IMR-90 (cell line): ENCODE results near the gene MLLT1. TPM values are rescaled to one million over a fixed set of nuclear protein-coding genes. Genes with fewer than 3 reads are reported as not detected.
A peak's percentile ranks its signal among the peaks of the same experiment; 100 is the strongest.

ENCODE experiments used
- ATAC-seq: fragments of 200-7000 bp; cut with Tn5 transposase; 2 replicates; pipeline ENCODE4 v1.9.1; 2020; ENCODE audit warnings: low read depth, mild to moderate bottlenecking, moderate library complexity
- BruUV-seq: library from RNA; stranded (reverse); fragments of 400-500 nt; replicated peaks from 2 replicates; lab custom pipeline; 2021; lab: Mats Ljungman, UMichigan
- CTCF ChIA-PET: fragments of 300-600 bp; formaldehyde crosslinking; extraction: SDS; loops from one replicate; lab custom pipeline; 2021; ENCODE audit warnings: antibody characterized with exemption; lab: Yijun Ruan, JAX
- POLR2A ChIA-PET: fragments of 300-600 bp; sonication (Branson Sonifier 250); formaldehyde crosslinking; loops from one replicate; lab custom pipeline; 2022; ENCODE audit warnings: antibody characterized with exemption; ENCODE audit not compliant: unreplicated experiment; lab: Charles Lee
- DNase-seq: peaks from one replicate; pipeline ENCODE4 v3.0.0; 2013
- H2AFZ ChIP-seq: replicated peaks from 2 replicates; pipeline ENCODE3; 2013; ENCODE audit warnings: low read length, mild to moderate bottlenecking; ENCODE audit not compliant: poor library complexity
- H2AK5ac ChIP-seq: 2 replicates; pipeline ENCODE4 v1.6.1; 2013; ENCODE audit warnings: low read depth, low read length, inconsistent platforms
- H2AK9ac ChIP-seq: replicated peaks from 2 replicates; pipeline ENCODE3; 2013; ENCODE audit warnings: mild to moderate bottlenecking, low read depth, low read length, moderate library complexity; ENCODE audit not compliant: poor library complexity
- H2BK120ac ChIP-seq: 2 replicates; pipeline ENCODE4 v1.6.1; 2013; ENCODE audit warnings: low read depth, low read length, inconsistent platforms
- H2BK15ac ChIP-seq: 3 replicates; pipeline ENCODE4 v1.6.1; 2013; ENCODE audit warnings: low read depth, low read length, inconsistent platforms
- H2BK20ac ChIP-seq: 2 replicates; pipeline ENCODE4 v1.6.1; 2013; ENCODE audit warnings: low read depth, mild to moderate bottlenecking, inconsistent platforms, low read length, moderate library complexity
- H2BK5ac ChIP-seq: 2 replicates; pipeline ENCODE4 v1.6.1; 2013; ENCODE audit warnings: mild to moderate bottlenecking, low read depth, low read length, inconsistent platforms; ENCODE audit not compliant: poor library complexity, severe bottlenecking
- H3K14ac ChIP-seq: replicated peaks from 2 replicates; pipeline ENCODE4 v1.6.1; 2013; ENCODE audit warnings: low read depth, low read length, inconsistent platforms
- H3K18ac ChIP-seq: 2 replicates; pipeline ENCODE4 v1.6.1; 2013; ENCODE audit warnings: low read depth, low read length, control low read depth
- H3K23ac ChIP-seq: 2 replicates; pipeline ENCODE4 v1.6.1; 2013; ENCODE audit warnings: low read depth, low read length, inconsistent platforms
- H3K27ac ChIP-seq: 2 replicates; pipeline ENCODE4 v1.5.1; 2013; ENCODE audit warnings: mild to moderate bottlenecking, control low read depth, low read length; ENCODE audit not compliant: insufficient read depth
- H3K27me3 ChIP-seq: 2 replicates; pipeline ENCODE4 v1.6.1; 2013; ENCODE audit warnings: low read length; ENCODE audit not compliant: control insufficient read depth, insufficient read depth
- H3K36me3 ChIP-seq: 2 replicates; pipeline ENCODE4 v1.6.1; 2013; ENCODE audit warnings: low read length, mixed read lengths; ENCODE audit not compliant: control insufficient read depth, insufficient read depth
- H3K4ac ChIP-seq: 2 replicates; pipeline ENCODE4 v1.6.1; 2013; ENCODE audit warnings: low read depth, low read length, inconsistent platforms
- H3K4me1 ChIP-seq: 2 replicates; pipeline ENCODE4 v1.6.1; 2013; ENCODE audit warnings: low read length, mixed read lengths; ENCODE audit not compliant: control insufficient read depth, insufficient read depth
- H3K4me2 ChIP-seq: 2 replicates; pipeline ENCODE4 v1.6.1; 2013; ENCODE audit warnings: low read depth, mild to moderate bottlenecking, control low read depth, low read length, moderate library complexity
- H3K4me3 ChIP-seq: 2 replicates; pipeline ENCODE4 v1.5.1; 2013; ENCODE audit warnings: low read depth, mild to moderate bottlenecking, control low read depth, low read length, moderate library complexity; ENCODE audit not compliant: insufficient read depth
- H3K56ac ChIP-seq: 2 replicates; pipeline ENCODE4 v1.6.1; 2013; ENCODE audit warnings: low read length, inconsistent platforms; ENCODE audit not compliant: insufficient read depth; ENCODE audit errors: extremely low read depth
- H3K79me1 ChIP-seq, 2 experiments: 2 replicates each; pipeline ENCODE4 v1.6.1; 2013; ENCODE audit warnings: low read length in 2 of 2, inconsistent platforms in 1 of 2, low read depth in 1 of 2
- H3K9ac ChIP-seq: 2 replicates; pipeline ENCODE4 v1.6.1; 2013; ENCODE audit warnings: low read depth, low read length, control low read depth
- H3K9me1 ChIP-seq: 2 replicates; pipeline ENCODE4 v1.6.1; 2013; ENCODE audit warnings: low read length, inconsistent platforms; ENCODE audit not compliant: insufficient read depth
- H3K9me3 ChIP-seq: 2 replicates; pipeline ENCODE4 v1.6.1; 2013; ENCODE audit warnings: low read length; ENCODE audit not compliant: control insufficient read depth, insufficient read depth
- H4K20me1 ChIP-seq: 2 replicates; pipeline ENCODE4 v1.6.1; 2013; ENCODE audit warnings: low read length, inconsistent platforms; ENCODE audit not compliant: insufficient read depth
- H4K5ac ChIP-seq: 2 replicates; pipeline ENCODE4 v1.6.1; 2013; ENCODE audit warnings: mild to moderate bottlenecking, low read depth, low read length, control low read depth
- H4K8ac ChIP-seq, 2 experiments: 2 replicates each; pipeline ENCODE4 v1.6.1; 2013; ENCODE audit warnings: low read depth in 2 of 2, low read length in 2 of 2, control low read depth in 1 of 2, inconsistent platforms in 1 of 2
- H4K91ac ChIP-seq: 2 replicates; pipeline ENCODE4 v1.6.1; 2013; ENCODE audit warnings: low read depth, low read length, inconsistent platforms; ENCODE audit not compliant: insufficient read depth
- CEBPB ChIP-seq: IDR thresholded peaks from 2 replicates; pipeline ENCODE4 v1.6.1; 2012; ENCODE audit warnings: low read depth, low read length, improper control_type of control experiment
- CHD1 ChIP-seq: IDR thresholded peaks from 2 replicates; pipeline ENCODE4 v1.6.1; 2012; ENCODE audit warnings: low read depth, low read length, improper control_type of control experiment
- CTCF ChIP-seq: conservative IDR thresholded peaks from 2 replicates; pipeline ENCODE4 v1.5.1; 2012; ENCODE audit warnings: mild to moderate bottlenecking, low read depth, low read length, improper control_type of control experiment
- FOS ChIP-seq: fragments of 150-350 bp; IDR thresholded peaks from 2 replicates; pipeline ENCODE4 v1.6.1; 2016; ENCODE audit warnings: low read depth, low read length
- MAFK ChIP-seq: IDR thresholded peaks from 2 replicates; pipeline ENCODE4 v1.6.1; 2012; ENCODE audit warnings: low read depth, low read length, improper control_type of control experiment
- MAZ ChIP-seq: IDR thresholded peaks from 2 replicates; pipeline ENCODE4 v1.6.1; 2012; ENCODE audit warnings: low read depth, mild to moderate bottlenecking, low read length, improper control_type of control experiment, moderate library complexity, borderline replicate concordance
- MXI1 ChIP-seq: IDR thresholded peaks from 2 replicates; pipeline ENCODE4 v1.6.1; 2012; ENCODE audit warnings: low read depth, mild to moderate bottlenecking, low read length, moderate library complexity, borderline replicate concordance
- RAD21 ChIP-seq: IDR thresholded peaks from 2 replicates; pipeline ENCODE4 v1.6.1; 2012; ENCODE audit warnings: low read length, improper control_type of control experiment
- SMC3 ChIP-seq: fragments of 150-350 bp; IDR thresholded peaks from 2 replicates; pipeline ENCODE4 v1.6.1; 2016; ENCODE audit warnings: low read depth, mild to moderate bottlenecking, antibody characterized with exemption, low read length, moderate library complexity
- USF2 ChIP-seq: fragments of 150-350 bp; IDR thresholded peaks from 2 replicates; pipeline ENCODE4 v1.6.1; 2017; ENCODE audit warnings: mild to moderate bottlenecking, antibody characterized with exemption, low read length, low read depth
- WGBS, 2 experiments: methylation state at CpG; one replicate each; pipeline versions ENCODE4 v1.1.5 to v1.1.7; 2013; ENCODE audit warnings: missing lambda C conversion rate in 2 of 2; ENCODE audit not compliant: insufficient read length in 1 of 2; ENCODE audit errors: extremely low coverage in 2 of 2; 5-methylcytosine and 5-hydroxymethylcytosine counted together
- dilution Hi-C: fragments of 300-500 bp; cut with HindIII; formaldehyde crosslinking; loops from one replicate; pipeline ENCODE4 v1.14.3; 2018; ENCODE audit warnings: low sequenced_read_pairs; ENCODE audit not compliant: unreplicated experiment
- in situ Hi-C: fragments of 300-500 bp; cut with MboI; formaldehyde crosslinking; loops from 3 replicates; pipeline ENCODE4 v1.14.3; 2019; ENCODE audit warnings: low sequenced_read_pairs, inconsistent platforms, mixed read lengths
- intact Hi-C: fragments of 100-400 bp; cut with micrococcal nuclease; formaldehyde crosslinking; loops from 2 replicates; pipeline ENCODE4 v1.10.0; 2022
- polyA plus RNA-seq, 3 experiments: library from polyadenylated mRNA; depleted of rRNA; stranded (reverse); fragments of >200 nt; gene quantifications; 2 replicates each; pipeline ENCODE4 v1.2.3, GENCODE V29; 2012; ENCODE audit warnings: low replicate concordance in 1 of 3
- total RNA-seq: library from RNA; depleted of rRNA; stranded (reverse); fragments of >200 nt; gene quantifications from 2 replicates; pipeline ENCODE4 v1.2.3, GENCODE V29; 2012

Gene MLLT1
- total and polyA plus RNA-seq, 2 of the 4 experiments (the other 2 are of a cell fraction) = 1.3 to 30.6 TPM

GRCh38 chr19:6221220-6221877 is 58.4 kb downstream of the MLLT1 start (continued):
- TF ChIP-seq CEBPB = no peak

- Histone ChIP-seq H3K9ac (no peak overlapping the region), H3K9me1 (no peaks in the 10 kb centered on the region), H4K5ac (no peak overlapping the region), H2BK20ac (no peak overlapping the region), H3K4me3 (no peak overlapping the region), H3K14ac (no peak overlapping the region; the same call in 1 of the 2 replicates), H4K91ac (peak overlapping the region; percentile 43; the same call in 1 of the 2 replicates), H3K23ac (peak overlapping the region; percentile 23; the same call in 1 of the 2 replicates), H3K9me3 (no peaks in the 10 kb centered on the region), H2BK120ac (peak overlapping the region; percentile 57), H4K20me1 (peaks cover 43% of the 10 kb centered on the region), H2AK9ac (peak overlapping the region; percentile 86), H3K18ac (no peak overlapping the region), H3K4ac (peak overlapping the region; percentile 64), H2AK5ac (peak overlapping the region; percentile 30), H2BK15ac (no peak overlapping the region; the same call in 2 of the 3 replicates), H3K36me3 (peaks cover 29% of the 10 kb centered on the region), H3K79me1 (peaks cover 15 to 68% of the 10 kb centered on the region in 2 experiments), H3K56ac (no peak overlapping the region), H2AFZ (peak overlapping the region; percentile 46), H2BK5ac (peak overlapping the region; percentile 39), H3K27me3 (no peaks in the 10 kb centered on the region), H4K8ac (peak overlapping the region in 1 of 2 experiments; percentile 56; a peak in 1 of 4 replicates), H3K4me2 (no peak overlapping the region), H3K4me1 (peaks cover 16% of the 10 kb centered on the region), H3K27ac (peak overlapping the region; percentile 28; the same call in 1 of the 2 replicates)
- 60% methylated on average over 2 of the region's 28 CpGs; no CpG with 5 or more reads in 1 of the 2 experiments for WGBS, 2 experiments
- intact Hi-C loops = no loop called here
- no TSS peak for BruUV-seq
- DNase-seq (peak; percentile 64), ATAC-seq (peak; percentile 57)
- CTCF ChIA-PET = no interaction called here
- in situ Hi-C loops = loop anchor here (10.0 kb wide), 1 partner anchor 54 kb away; the partner anchor contains the start of gene MLLT1
- dilution Hi-C loops = no loop called here
- POLR2A ChIA-PET = no interaction called here
- TF ChIP-seq MAZ (peak; percentile 95; the same call in 1 of the 2 replicates), CHD1 (no peak), MAFK (no peak), RAD21 (no peak), CEBPB (peak; percentile 91), USF2 (no peak), FOS (no peak), CTCF (0 out of 2 replicates have a peak, but pooled peaks have one; percentile 0), SMC3 (0 out of 2 replicates have a peak, but pooled peaks have one; percentile 6), MXI1 (0 out of 2 replicates have a peak, but pooled peaks have one; percentile 28)
Measured at GRCh38 chr19:6220385-6221191, 59.2 kb downstream of the MLLT1 start.
